Measurements from ENCODE around the gene KCTD10.
A peak's percentile ranks its signal among the peaks of the same experiment; 100 is the strongest.
"Not testable (repeated sequence)": the region's sequence is repeated elsewhere in the genome, so short reads cannot be mapped to it uniquely, and the experiment has no call there.

KCTD10 gene

DNA sequence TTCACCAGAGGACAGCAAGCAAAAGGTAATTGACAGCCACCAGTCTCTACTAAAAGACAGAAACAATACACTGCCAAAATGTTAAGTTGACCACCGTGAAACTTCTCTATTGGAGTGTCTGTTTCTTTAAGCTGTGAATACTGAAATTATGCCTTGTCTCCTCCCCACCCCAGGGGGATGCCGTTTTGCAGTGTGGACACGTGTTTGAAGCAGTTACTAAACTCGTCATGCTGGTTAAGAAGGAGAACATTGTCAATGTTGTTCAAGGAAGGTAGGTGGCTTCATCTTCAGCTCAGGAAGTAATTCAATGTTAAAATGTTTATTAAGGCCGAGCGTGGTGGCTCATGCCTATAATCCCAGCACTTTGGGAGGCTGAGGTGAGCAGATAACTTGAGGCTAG, 32.8 kb downstream of the KCTD10 start:
- no peak for TF ChIP-seq CTCF (IDR thresholded peaks at IDR 0.05; ENCODE audit: low read depth, low read length)
- DNase-seq (ENCODE audit: low read depth in 2 of 2) = no peak
- no peak overlapping the region for H3K4me3 ChIP-seq (replicated peaks in 1 of 2; ENCODE audit: low read depth in 2 of 2, low read length in 2 of 2)

GRCh38 chr12:109443794-109444193, 33.3 kb downstream of the KCTD10 start:
- no peak for DNase-seq (ENCODE audit: low read depth in 2 of 2)
- TF ChIP-seq CTCF (IDR thresholded peaks at IDR 0.05; ENCODE audit: low read depth, low read length) = no peak
- H3K4me3 ChIP-seq (replicated peaks in 1 of 2; ENCODE audit: low read depth in 2 of 2, low read length in 2 of 2) = no peak overlapping the region

GRCh38 chr12:109440851-109441490, 36.1 kb downstream of the KCTD10 start:
- H3K4me3 ChIP-seq (replicated peaks in 1 of 2; ENCODE audit: low read depth in 2 of 2, low read length in 2 of 2) = no peak overlapping the region
- no peak for TF ChIP-seq CTCF (IDR thresholded peaks at IDR 0.05; ENCODE audit: low read depth, low read length)
- peak; percentile 24 to 46 for DNase-seq (ENCODE audit: low read depth in 2 of 2)

DNA sequence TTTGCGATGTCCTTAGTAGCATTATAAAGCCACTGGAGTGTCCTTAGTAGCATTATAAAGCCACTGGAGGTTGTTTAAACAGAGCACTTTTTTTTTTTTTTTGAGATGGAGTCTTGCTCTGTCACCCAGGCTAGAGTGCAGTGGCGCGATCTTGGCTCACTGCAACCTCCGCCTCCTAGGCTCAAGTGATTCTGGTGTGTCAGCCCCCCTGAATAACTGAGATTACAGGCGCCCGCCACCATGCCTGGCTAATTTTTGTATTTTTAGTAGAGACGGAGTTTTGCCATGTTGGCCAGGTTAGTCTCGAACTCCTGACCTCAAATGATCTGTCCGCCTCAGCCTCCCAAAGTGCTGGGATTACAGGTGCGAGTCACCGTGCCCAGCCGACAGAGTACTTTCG, 37.1 kb downstream of the KCTD10 start:
- not testable (repeated sequence) for DNase-seq (ENCODE audit: low read depth in 2 of 2); H3K4me3 ChIP-seq (replicated peaks in 1 of 2; ENCODE audit: low read depth in 2 of 2, low read length in 2 of 2)

GRCh38 chr12:109439181-109439580, 37.9 kb downstream of the KCTD10 start:
- no peak for TF ChIP-seq CTCF (IDR thresholded peaks at IDR 0.05; ENCODE audit: low read depth, low read length)
- DNase-seq (ENCODE audit: low read depth in 2 of 2) = no peak
- H3K4me3 ChIP-seq (replicated peaks in 1 of 2; ENCODE audit: low read depth in 2 of 2, low read length in 2 of 2) = no peak overlapping the region

DNA sequence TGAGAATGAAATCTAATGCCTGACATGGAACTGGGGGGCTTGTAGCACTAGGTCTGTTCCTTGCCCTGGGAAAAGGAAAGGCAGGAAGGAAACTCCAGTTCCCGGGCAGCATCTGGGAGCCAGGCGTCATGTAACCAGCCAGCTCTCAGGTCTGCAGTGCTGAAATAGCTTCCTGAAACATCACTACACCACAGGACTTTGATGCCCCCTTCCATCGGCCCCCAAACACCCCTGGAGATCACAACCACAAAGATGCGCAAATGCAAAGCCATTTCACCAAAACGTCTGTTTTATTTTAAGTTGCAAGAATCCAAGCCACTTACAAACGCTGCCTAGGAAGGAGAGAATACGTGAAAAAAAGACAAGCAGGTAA, 40.9 kb downstream of the KCTD10 start:
- DNase-seq (ENCODE audit: low read depth in 2 of 2) = no peak
- no peak for TF ChIP-seq CTCF (IDR thresholded peaks at IDR 0.05; ENCODE audit: low read depth, low read length)

GRCh38 chr12:109435428-109436187, 41.5 kb downstream of the KCTD10 start:
- DNase-seq (ENCODE audit: low read depth in 2 of 2) = no peak
- H3K4me3 ChIP-seq (replicated peaks in 1 of 2; ENCODE audit: low read depth in 2 of 2, low read length in 2 of 2) = no peak overlapping the region
- no peak for TF ChIP-seq CTCF (IDR thresholded peaks at IDR 0.05; ENCODE audit: low read depth, low read length)

More for the DNA sequence above, 40.9 kb downstream of the KCTD10 start:
- H3K4me3 ChIP-seq (replicated peaks in 1 of 2; ENCODE audit: low read depth in 2 of 2, low read length in 2 of 2) = no peak overlapping the region
